DOHH2 (cell line): ENCODE data around the gene LUZP1.

Source experiments
- H3F3A ChIP-seq: fragments of 200-600 bp; sonication (generic), shearing (Covaris generic); 2 replicates; pipeline ENCODE4 v1.6.0; 2016; ENCODE audit warnings: antibody characterized with exemption, mild to moderate bottlenecking; ENCODE audit not compliant: control insufficient read depth, insufficient read depth
- H3K27ac ChIP-seq: fragments of 200-600 bp; sonication (generic); 2 replicates; pipeline ENCODE4 v1.5.1; 2014; ENCODE audit warnings: low read depth, mild to moderate bottlenecking, low read length, moderate library complexity
- H3K27me3 ChIP-seq: fragments of 200-600 bp; sonication (generic); 2 replicates; pipeline ENCODE4 v1.6.1; 2014; ENCODE audit warnings: mild to moderate bottlenecking, low read length, mixed read lengths; ENCODE audit not compliant: control insufficient read depth
- H3K36me3 ChIP-seq: fragments of 200-600 bp; sonication (generic); 2 replicates; pipeline ENCODE4 v1.6.1; 2014; ENCODE audit warnings: mild to moderate bottlenecking, low read length, moderate library complexity, mixed read lengths; ENCODE audit not compliant: control insufficient read depth
- H3K4me1 ChIP-seq: fragments of 200-600 bp; sonication (generic); 2 replicates; pipeline ENCODE4 v1.6.1; 2014; ENCODE audit warnings: mild to moderate bottlenecking, low read length, mixed read lengths; ENCODE audit not compliant: control insufficient read depth
- H3K4me2 ChIP-seq: fragments of 200-600 bp; sonication (generic); 2 replicates; pipeline ENCODE4 v1.6.0; 2014; ENCODE audit warnings: mild to moderate bottlenecking, low read length, moderate library complexity
- H3K4me3 ChIP-seq: fragments of 200-600 bp; sonication (generic); 2 replicates; pipeline ENCODE4 v1.5.1; 2014; ENCODE audit warnings: mild to moderate bottlenecking, low read length, mixed read lengths
- H3K79me2 ChIP-seq: fragments of 200-600 bp; sonication (generic); 2 replicates; pipeline ENCODE4 v1.6.1; 2014; ENCODE audit warnings: mild to moderate bottlenecking, low read length, mixed read lengths; ENCODE audit not compliant: control insufficient read depth
- H3K9me2 ChIP-seq: fragments of 200-600 bp; sonication (generic); replicated peaks from 2 replicates; pipeline ENCODE4 v1.6.1; 2014; ENCODE audit warnings: mild to moderate bottlenecking, low read length, mixed read lengths; ENCODE audit not compliant: control insufficient read depth
- H3K9me3 ChIP-seq: fragments of 200-600 bp; sonication (generic); 2 replicates; pipeline ENCODE4 v1.6.1; 2014; ENCODE audit warnings: antibody characterized with exemption, low read length, mixed read lengths; ENCODE audit not compliant: control insufficient read depth, insufficient read depth
- H4K20me1 ChIP-seq: fragments of 200-600 bp; sonication (generic); 2 replicates; pipeline ENCODE4 v1.6.0; 2014; ENCODE audit warnings: low read depth, mild to moderate bottlenecking, antibody characterized with exemption, low read length, moderate library complexity; ENCODE audit not compliant: control insufficient read depth, insufficient read depth
- EZH2phosphoT487 ChIP-seq: fragments of 200-600 bp; sonication (generic); IDR thresholded peaks from 2 replicates; pipeline ENCODE4 v1.6.1; 2017; ENCODE audit warnings: borderline replicate concordance, mild to moderate bottlenecking, antibody characterized with exemption, low read length, moderate library complexity, mixed read lengths
- TF ChIP-seq, protein P1 (sequence below): fragments of 200-600 bp; sonication (generic); IDR thresholded peaks from one replicate; pipeline ENCODE4 v1.5.1; 2014; ENCODE audit warnings: antibody characterized with exemption, mild to moderate bottlenecking, low read depth, low read length; ENCODE audit not compliant: poor library complexity, severe bottlenecking

Gene LUZP1

DNA sequence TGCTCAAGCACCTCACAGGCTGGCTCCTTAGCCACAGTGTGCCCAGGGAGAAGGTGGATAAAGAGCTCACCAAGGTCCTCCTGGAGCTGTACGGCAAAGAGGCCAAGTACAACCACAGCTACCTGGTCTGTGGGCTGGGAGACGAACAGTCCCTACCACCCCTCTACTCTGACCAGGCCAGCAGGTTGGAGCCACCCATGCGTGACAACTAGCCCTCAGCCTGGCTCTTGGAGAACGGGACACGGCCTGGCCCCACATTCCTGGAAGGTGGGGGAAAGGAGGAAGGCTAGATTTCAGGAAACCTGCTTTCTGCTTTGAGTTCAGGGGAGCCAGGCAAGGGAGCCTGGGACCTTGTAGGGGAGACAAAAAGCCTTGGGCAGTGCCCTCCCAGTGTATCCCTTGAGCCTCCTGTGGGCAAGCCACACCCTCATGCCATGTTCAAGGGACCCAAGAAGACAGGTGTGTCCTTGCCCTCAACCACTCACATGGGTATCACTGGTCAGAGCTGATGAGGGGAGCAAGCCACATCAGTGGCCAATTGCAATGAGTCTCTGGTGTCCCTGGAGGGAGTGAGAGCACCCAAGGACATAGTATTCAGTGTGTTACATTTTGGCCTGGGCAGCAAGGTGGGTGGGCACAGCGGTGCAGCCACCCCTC is 27.6 kb downstream of the LUZP1 start:
- H3K9me3 ChIP-seq = no peaks in the 10 kb centered on the region

DNA sequence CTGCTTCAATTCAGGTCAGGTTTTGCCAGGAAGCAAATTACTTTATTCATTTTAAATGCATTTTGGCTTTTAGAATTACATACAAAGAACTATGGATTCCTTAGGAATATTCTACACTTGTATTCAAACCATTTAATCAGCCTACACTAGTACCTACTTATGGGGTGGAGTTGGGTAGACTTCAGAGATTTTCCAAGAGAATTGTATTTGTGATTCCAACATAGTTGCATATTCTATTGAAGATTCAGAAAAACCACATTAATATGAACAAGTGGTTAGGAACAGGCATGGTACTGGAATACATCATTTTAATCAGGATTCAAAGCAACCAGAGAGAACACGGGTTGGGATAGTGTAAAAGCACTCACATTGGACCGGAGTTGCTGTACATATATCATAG is 33.4 kb downstream of the LUZP1 start:
- Histone ChIP-seq H3K79me2 (peaks cover 49% of the 10 kb centered on the region), H3K27me3 (no peaks in the 10 kb centered on the region), H3K36me3 (no peaks in the 10 kb centered on the region), H3K4me1 (no peaks in the 10 kb centered on the region), H3F3A (no peaks in the 10 kb centered on the region), H3K9me3 (no peaks in the 10 kb centered on the region), H3K4me3 (no peak overlapping the region), H3K4me2 (no peak overlapping the region), H4K20me1 (no peaks in the 10 kb centered on the region; the same call in 1 of the 2 replicates), H3K27ac (no peak overlapping the region), H3K9me2 (no peaks in the 10 kb centered on the region)
- TF ChIP-seq EZH2phosphoT487 = no peak
- TF ChIP-seq, protein P1, sequence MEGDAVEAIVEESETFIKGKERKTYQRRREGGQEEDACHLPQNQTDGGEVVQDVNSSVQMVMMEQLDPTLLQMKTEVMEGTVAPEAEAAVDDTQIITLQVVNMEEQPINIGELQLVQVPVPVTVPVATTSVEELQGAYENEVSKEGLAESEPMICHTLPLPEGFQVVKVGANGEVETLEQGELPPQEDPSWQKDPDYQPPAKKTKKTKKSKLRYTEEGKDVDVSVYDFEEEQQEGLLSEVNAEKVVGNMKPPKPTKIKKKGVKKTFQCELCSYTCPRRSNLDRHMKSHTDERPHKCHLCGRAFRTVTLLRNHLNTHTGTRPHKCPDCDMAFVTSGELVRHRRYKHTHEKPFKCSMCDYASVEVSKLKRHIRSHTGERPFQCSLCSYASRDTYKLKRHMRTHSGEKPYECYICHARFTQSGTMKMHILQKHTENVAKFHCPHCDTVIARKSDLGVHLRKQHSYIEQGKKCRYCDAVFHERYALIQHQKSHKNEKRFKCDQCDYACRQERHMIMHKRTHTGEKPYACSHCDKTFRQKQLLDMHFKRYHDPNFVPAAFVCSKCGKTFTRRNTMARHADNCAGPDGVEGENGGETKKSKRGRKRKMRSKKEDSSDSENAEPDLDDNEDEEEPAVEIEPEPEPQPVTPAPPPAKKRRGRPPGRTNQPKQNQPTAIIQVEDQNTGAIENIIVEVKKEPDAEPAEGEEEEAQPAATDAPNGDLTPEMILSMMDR = no peak

More for the DNA sequence above, 27.6 kb downstream of the LUZP1 start:
- no peak for TF ChIP-seq EZH2phosphoT487
- TF ChIP-seq, protein P1 = no peak
- H3K9me2 ChIP-seq = no peaks in the 10 kb centered on the region
- no peak overlapping the region for H3K4me3 ChIP-seq
- no peak overlapping the region for H3K4me2 ChIP-seq
- H3K4me1 ChIP-seq = no peaks in the 10 kb centered on the region
- H3K27me3 ChIP-seq = no peaks in the 10 kb centered on the region
- H4K20me1 ChIP-seq = no peaks in the 10 kb centered on the region; the same call in 1 of the 2 replicates
- no peak overlapping the region for H3K27ac ChIP-seq
- H3K79me2 ChIP-seq = peaks cover 35% of the 10 kb centered on the region
- H3F3A ChIP-seq = no peaks in the 10 kb centered on the region
- no peaks in the 10 kb centered on the region for H3K36me3 ChIP-seq

DNA sequence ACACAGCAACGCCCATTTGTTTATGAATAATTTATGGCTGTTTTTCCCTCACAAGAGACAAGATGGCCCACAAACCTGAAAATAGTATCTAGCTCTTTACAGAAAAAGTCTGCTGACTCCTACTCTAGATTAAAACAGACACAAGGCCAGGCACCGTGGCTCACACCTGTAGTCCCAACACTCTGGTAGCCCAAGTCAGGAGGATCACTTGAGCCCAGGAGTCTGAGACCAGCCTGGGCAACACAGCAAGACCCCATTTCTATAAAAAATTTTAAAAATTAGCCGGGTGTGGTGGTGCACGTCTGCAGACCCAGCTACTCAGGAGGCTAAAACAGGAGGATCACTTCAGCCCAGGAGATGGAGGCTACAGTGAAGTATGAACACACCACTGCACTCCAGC is 34.6 kb downstream of the LUZP1 start:
- Histone ChIP-seq H3K4me2 (no peak overlapping the region), H3K4me3 (no peak overlapping the region), H3F3A (no peaks in the 10 kb centered on the region), H3K27ac (no peak overlapping the region), H3K36me3 (no peaks in the 10 kb centered on the region), H3K4me1 (no peaks in the 10 kb centered on the region), H3K27me3 (no peaks in the 10 kb centered on the region), H3K9me3 (no peaks in the 10 kb centered on the region), H3K9me2 (no peaks in the 10 kb centered on the region), H4K20me1 (no peaks in the 10 kb centered on the region; the same call in 1 of the 2 replicates), H3K79me2 (peaks cover 42% of the 10 kb centered on the region)
- TF ChIP-seq EZH2phosphoT487 = no peak
- TF ChIP-seq, protein P1 = no peak
